Endothelial cell of umbilical vein (primary cell): Measurements from ENCODE around the gene RAB40B. TPM values are rescaled to one million over a fixed set of nuclear protein-coding genes. Genes with fewer than 3 reads are reported as not detected.

Experiments
- BruUV-seq: library from RNA; stranded (reverse); fragments of 400-500 nt; replicated peaks from 2 replicates; lab custom pipeline; 2021; lab: Mats Ljungman, UMichigan
- CTCF ChIA-PET: fragments of 300-600, 350-600 bp; sonication (Branson Sonifier 250); formaldehyde crosslinking; loops from one replicate; lab custom pipeline; 2021; ENCODE audit warnings: antibody characterized with exemption, inconsistent platforms; lab: Charles Lee
- POLR2A ChIA-PET: fragments of 300-600, 350-600 bp; sonication (Branson Sonifier 250); formaldehyde crosslinking; loops from one replicate; lab custom pipeline; 2021; ENCODE audit warnings: antibody characterized with exemption, inconsistent platforms; lab: Charles Lee
- DNase-seq: peaks from one replicate; pipeline ENCODE4 v3.0.0-alpha.2; 2011; ENCODE audit warnings: low read depth, low spot score
- FAIRE-seq: peaks from 2 replicates; lab custom pipeline; 2011; peaks lifted over from hg19 to GRCh38; lab: Jason Lieb, UNC
- H2AFZ ChIP-seq: 2 replicates; pipeline ENCODE4 v1.6.0; 2012; ENCODE audit warnings: low read depth, low read length, control low read depth, inconsistent platforms
- H3K27ac ChIP-seq: 2 replicates; pipeline ENCODE4 v1.5.1; 2011; ENCODE audit warnings: low read depth, mild to moderate bottlenecking, control low read depth, low read length, moderate library complexity; ENCODE audit not compliant: insufficient read depth
- H3K27me3 ChIP-seq, 2 experiments: 2 replicates each; pipeline versions ENCODE4 v1.6.0 to v1.6.1; 2011; ENCODE audit warnings: low read length in 2 of 2, mixed read lengths in 1 of 2; ENCODE audit not compliant: control insufficient read depth in 2 of 2, insufficient read depth in 2 of 2
- H3K36me3 ChIP-seq, 2 experiments: 2 replicates in 1 of 2; 3 replicates in 1 of 2; pipeline ENCODE4 v1.5.1; 2011; ENCODE audit warnings: low read length in 2 of 2, mild to moderate bottlenecking in 1 of 2, moderate library complexity in 1 of 2; ENCODE audit not compliant: control insufficient read depth in 2 of 2, insufficient read depth in 2 of 2; ENCODE audit errors: extremely low read depth in 1 of 2
- H3K4me1 ChIP-seq: 3 replicates; pipeline ENCODE4 v1.5.1; 2011; ENCODE audit warnings: mild to moderate bottlenecking, low read length; ENCODE audit not compliant: control insufficient read depth, insufficient read depth; ENCODE audit errors: extremely low read depth
- H3K4me2 ChIP-seq: 2 replicates; pipeline ENCODE4 v1.6.1; 2011; ENCODE audit warnings: low read length, control low read depth, mixed read lengths; ENCODE audit not compliant: insufficient read depth
- H3K4me3 ChIP-seq, 3 experiments: fragments of 200-600 bp in 1 of 3; sonication (generic), shearing (Covaris generic) in 1 of 3; replicated peaks in 1 of 3; 2 replicates each; pipeline ENCODE4 v1.5.1; 2011 to 2016; ENCODE audit warnings: control low read depth in 3 of 3, low read length in 3 of 3, mild to moderate bottlenecking in 2 of 3, inconsistent platforms in 1 of 3, low read depth in 1 of 3, moderate library complexity in 1 of 3; ENCODE audit not compliant: insufficient read depth in 1 of 3
- H3K79me2 ChIP-seq: 2 replicates; pipeline ENCODE4 v1.6.0; 2012; ENCODE audit warnings: low read length, inconsistent platforms; ENCODE audit not compliant: control insufficient read depth, insufficient read depth
- H3K9ac ChIP-seq: replicated peaks from 2 replicates; pipeline ENCODE3; 2011; ENCODE audit warnings: low read length, control low read depth; ENCODE audit not compliant: insufficient read depth; ENCODE audit errors: extremely low read depth
- H3K9me1 ChIP-seq: replicated peaks from 3 replicates; pipeline ENCODE4 v1.6.0; 2011; ENCODE audit warnings: mild to moderate bottlenecking, low read length; ENCODE audit not compliant: control insufficient read depth, insufficient read depth; ENCODE audit errors: extremely low read depth
- H3K9me3 ChIP-seq: replicated peaks from 2 replicates; pipeline ENCODE4 v1.5.1; 2012; ENCODE audit warnings: low read length, inconsistent platforms; ENCODE audit not compliant: control insufficient read depth, insufficient read depth
- H4K20me1 ChIP-seq: replicated peaks from 2 replicates; pipeline ENCODE3; 2011; ENCODE audit warnings: mild to moderate bottlenecking, low read length; ENCODE audit not compliant: control insufficient read depth, insufficient read depth; ENCODE audit errors: extremely low read depth
- EZH2 ChIP-seq: IDR thresholded peaks from 2 replicates; pipeline ENCODE4 v1.6.1; 2012; ENCODE audit warnings: borderline replicate concordance, low read depth, mild to moderate bottlenecking, moderate library complexity, low read length, inconsistent platforms; ENCODE audit not compliant: severe bottlenecking
- FOS ChIP-seq: IDR thresholded peaks from 2 replicates; pipeline ENCODE4 v1.6.1; 2011; ENCODE audit warnings: mild to moderate bottlenecking, low read length, moderate library complexity, borderline replicate concordance; ENCODE audit not compliant: insufficient read depth
- GATA2 ChIP-seq: IDR thresholded peaks from 2 replicates; pipeline ENCODE4 v1.7.0; 2011; ENCODE audit warnings: low read depth, mild to moderate bottlenecking, moderate library complexity, mixed read lengths, low read length; ENCODE audit not compliant: insufficient read length, insufficient read depth
- JUN ChIP-seq: IDR thresholded peaks from 2 replicates; pipeline ENCODE4 v1.6.1; 2011; ENCODE audit warnings: borderline replicate concordance, low read depth; ENCODE audit not compliant: insufficient read length, insufficient read depth
- MYC ChIP-seq: IDR thresholded peaks from one replicate; pipeline ENCODE4 v1.6.1; 2011; ENCODE audit warnings: mild to moderate bottlenecking, low read depth, low read length
- POLR2A ChIP-seq: IDR thresholded peaks from 2 replicates; pipeline ENCODE4 v1.6.1; 2012; ENCODE audit warnings: low read depth, mild to moderate bottlenecking, control low read depth, low read length
- POLR2AphosphoS5 ChIP-seq: IDR thresholded peaks from 2 replicates; pipeline ENCODE4 v1.6.1; 2012; ENCODE audit warnings: low read depth, mild to moderate bottlenecking, control low read depth, low read length, moderate library complexity; ENCODE audit not compliant: insufficient read depth
- dilution Hi-C: fragments of 300-500 bp; cut with MboI; formaldehyde crosslinking; loops from one replicate; pipeline ENCODE4 v1.15.0; 2019; ENCODE audit warnings: low sequenced_read_pairs; ENCODE audit not compliant: extremely low pct_ligation_motif_present
- intact Hi-C: fragments of 100-400 bp; cut with micrococcal nuclease; formaldehyde crosslinking; loops from one replicate; pipeline ENCODE4 v1.10.0; 2022
- polyA plus RNA-seq, 4 experiments: library from polyadenylated mRNA; depleted of rRNA in 3 of 4; stranded (reverse) in 3 of 4; unstranded in 1 of 4; fragments of >200 nt; gene quantifications; 2 replicates each; pipeline versions ENCODE4 v1.2.1 to v1.2.3, GENCODE V29; 2011 to 2012; ENCODE audit warnings: missing spikeins in 1 of 4
- total RNA-seq: library from RNA; stranded (reverse); gene quantifications from 2 replicates; pipeline ENCODE4 v1.2.3, GENCODE V29; 2021
- TF ChIP-seq, protein P1 (sequence below), 2 donors: IDR thresholded peaks; 1 replicate in 1 of 2; 2 replicates in 1 of 2; pipeline ENCODE4 v1.5.1; 2011; ENCODE audit warnings: low read length in 2 of 2, mild to moderate bottlenecking in 2 of 2, moderate library complexity in 2 of 2, control low read depth in 1 of 2, inconsistent platforms in 1 of 2, low read depth in 1 of 2; ENCODE audit not compliant: insufficient read depth in 1 of 2; ENCODE audit errors: extremely low read depth in 1 of 2
- TF ChIP-seq, protein P2 (sequence below): IDR thresholded peaks from 2 replicates; pipeline ENCODE4 v1.6.1; 2011; ENCODE audit not compliant: insufficient read depth, insufficient read length

Gene RAB40B
- total and polyA plus RNA-seq, 2 donors (not counting 3 experiments of a cell fraction or from before 2014, with no cell fraction given), result 5.5 to 9.3 TPM

DNA sequence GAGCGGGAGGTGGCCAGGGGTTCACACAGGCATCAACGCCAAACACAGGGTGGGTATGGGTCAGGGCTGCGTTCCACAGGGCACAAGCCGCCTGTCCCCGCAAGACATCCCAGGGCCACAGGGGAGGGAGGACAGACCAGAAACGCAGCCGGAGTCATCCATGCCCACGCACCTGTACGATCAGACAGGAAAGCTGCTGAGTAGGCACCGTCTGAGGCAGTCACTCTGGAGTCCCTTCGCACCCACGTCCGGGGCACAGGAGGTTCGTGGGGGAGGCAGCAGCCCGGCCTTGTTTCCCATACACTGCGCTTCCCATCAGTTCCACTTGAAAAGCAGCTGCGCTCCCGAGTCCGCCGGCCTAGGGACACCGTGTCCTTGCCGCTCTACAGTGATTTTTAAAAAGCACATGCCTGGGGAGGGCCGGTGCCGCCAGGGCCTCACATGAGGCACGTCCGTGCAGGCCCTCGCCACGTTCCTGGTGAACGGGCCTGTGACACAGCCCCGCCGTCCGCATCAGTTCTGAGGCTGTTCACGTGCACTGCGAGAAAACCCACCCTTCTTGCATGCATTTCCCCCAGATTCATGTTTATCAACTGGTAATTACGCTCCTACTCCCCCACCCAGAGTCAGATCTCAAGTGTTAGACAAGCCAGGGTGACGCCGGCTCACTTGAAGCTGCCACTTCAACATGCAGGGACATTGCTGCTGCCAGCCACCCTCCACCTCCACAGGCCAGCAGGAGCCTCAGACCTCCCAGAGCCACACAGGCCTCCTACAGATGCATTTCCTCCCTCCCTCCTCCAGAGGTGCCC, 85.0 kb downstream of the RAB40B start:
- Histone ChIP-seq H2AFZ (no peak overlapping the region), H3K9me3 (no peaks in the 10 kb centered on the region), H3K4me1 (no peaks in the 10 kb centered on the region), H3K9ac (no peak overlapping the region), H3K27me3 (no peaks in the 10 kb centered on the region), H3K4me3 (no peak overlapping the region), H3K79me2 (no peaks in the 10 kb centered on the region), H3K36me3 (peaks cover 9 to 31% of the 10 kb centered on the region in 2 experiments), H3K27ac (no peak overlapping the region), H4K20me1 (no peaks in the 10 kb centered on the region), H3K9me1 (no peaks in the 10 kb centered on the region), H3K4me2 (no peak overlapping the region)
- DNase-seq, result no peak
- intact Hi-C loops, result no loop called here
- no TSS peak for BruUV-seq
- no peak for FAIRE-seq
- TF ChIP-seq GATA2 (no peak), POLR2AphosphoS5 (peak; percentile 15)
- dilution Hi-C loops, result no loop called here
- ChIA-PET CTCF (no interaction called here), POLR2A (no interaction called here)

DNA sequence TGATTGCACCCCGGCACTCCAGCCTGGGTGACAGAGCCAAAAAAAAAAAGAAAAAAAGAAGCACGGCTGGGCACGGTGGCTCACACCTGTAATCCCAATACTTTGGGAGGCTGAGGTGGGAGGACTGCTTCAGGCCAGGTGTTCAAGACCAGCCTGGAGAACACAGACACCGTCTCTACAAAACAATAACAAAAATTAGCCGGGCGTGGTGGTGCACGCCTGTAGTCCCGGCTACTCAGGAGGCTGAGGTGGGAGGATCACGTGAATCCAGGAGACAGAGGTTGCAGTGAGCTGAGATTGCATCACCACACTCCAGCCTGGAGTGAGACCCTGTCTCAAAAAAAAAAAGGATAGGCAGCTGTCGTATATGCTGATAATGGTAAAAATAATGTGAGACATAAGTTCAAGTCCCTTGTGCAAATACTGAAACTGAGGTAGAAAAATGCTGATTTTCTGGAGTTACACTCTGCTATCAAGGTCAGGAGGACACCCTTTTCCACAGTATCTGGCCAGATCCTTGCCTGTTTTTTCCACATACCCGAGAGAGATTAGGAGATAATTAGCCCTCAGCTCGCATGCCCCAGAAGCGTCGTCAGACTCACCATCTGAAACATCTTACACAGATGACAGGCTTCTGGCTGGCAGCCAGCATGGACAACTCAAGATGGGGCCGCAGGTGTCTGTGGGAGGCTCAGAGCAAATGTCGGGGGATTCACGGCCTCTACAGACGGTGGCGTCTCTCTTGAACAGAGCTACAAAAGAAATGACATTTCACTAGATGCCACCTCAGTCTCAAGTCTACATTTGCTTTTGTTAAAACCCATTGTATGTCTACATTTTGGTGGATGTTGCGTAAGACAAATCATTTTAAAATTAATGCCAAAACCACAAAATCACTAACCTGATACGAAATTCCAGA, 87.1 kb downstream of the RAB40B start:
- Histone ChIP-seq H4K20me1 (no peaks in the 10 kb centered on the region), H3K27me3 (no peaks in the 10 kb centered on the region), H3K9me1 (no peaks in the 10 kb centered on the region), H3K4me2 (no peak overlapping the region), H3K4me1 (no peaks in the 10 kb centered on the region), H3K9me3 (no peaks in the 10 kb centered on the region), H2AFZ (no peak overlapping the region), H3K36me3 (peaks cover 8 to 24% of the 10 kb centered on the region in 2 experiments), H3K79me2 (no peaks in the 10 kb centered on the region), H3K27ac (no peak overlapping the region), H3K4me3 (no peak overlapping the region), H3K9ac (no peak overlapping the region)
- ChIA-PET CTCF (interaction anchor here (1.1 kb wide), 1 partner anchor 11 kb away, joined by 3 read pairs; no protein-coding TSS in a partner anchor), POLR2A (no interaction called here)
- no TSS peak for BruUV-seq
- intact Hi-C loops, result no loop called here
- dilution Hi-C loops, result no loop called here
- TF ChIP-seq, protein P1, sequence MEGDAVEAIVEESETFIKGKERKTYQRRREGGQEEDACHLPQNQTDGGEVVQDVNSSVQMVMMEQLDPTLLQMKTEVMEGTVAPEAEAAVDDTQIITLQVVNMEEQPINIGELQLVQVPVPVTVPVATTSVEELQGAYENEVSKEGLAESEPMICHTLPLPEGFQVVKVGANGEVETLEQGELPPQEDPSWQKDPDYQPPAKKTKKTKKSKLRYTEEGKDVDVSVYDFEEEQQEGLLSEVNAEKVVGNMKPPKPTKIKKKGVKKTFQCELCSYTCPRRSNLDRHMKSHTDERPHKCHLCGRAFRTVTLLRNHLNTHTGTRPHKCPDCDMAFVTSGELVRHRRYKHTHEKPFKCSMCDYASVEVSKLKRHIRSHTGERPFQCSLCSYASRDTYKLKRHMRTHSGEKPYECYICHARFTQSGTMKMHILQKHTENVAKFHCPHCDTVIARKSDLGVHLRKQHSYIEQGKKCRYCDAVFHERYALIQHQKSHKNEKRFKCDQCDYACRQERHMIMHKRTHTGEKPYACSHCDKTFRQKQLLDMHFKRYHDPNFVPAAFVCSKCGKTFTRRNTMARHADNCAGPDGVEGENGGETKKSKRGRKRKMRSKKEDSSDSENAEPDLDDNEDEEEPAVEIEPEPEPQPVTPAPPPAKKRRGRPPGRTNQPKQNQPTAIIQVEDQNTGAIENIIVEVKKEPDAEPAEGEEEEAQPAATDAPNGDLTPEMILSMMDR (IDR thresholded peaks at IDR 0.05; ENCODE audit: extremely low read depth in 1 of 2, insufficient read depth in 1 of 2, low read depth in 1 of 2, low read length in 2 of 2), result no peak
- no peak for TF ChIP-seq EZH2
- TF ChIP-seq, protein P2, sequence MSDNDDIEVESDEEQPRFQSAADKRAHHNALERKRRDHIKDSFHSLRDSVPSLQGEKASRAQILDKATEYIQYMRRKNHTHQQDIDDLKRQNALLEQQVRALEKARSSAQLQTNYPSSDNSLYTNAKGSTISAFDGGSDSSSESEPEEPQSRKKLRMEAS, result no peak
- no peak for TF ChIP-seq POLR2A
- no peak for TF ChIP-seq POLR2AphosphoS5
- TF ChIP-seq FOS, result no peak
- TF ChIP-seq MYC, result no peak
- TF ChIP-seq JUN, result no peak
- no peak for TF ChIP-seq GATA2
- FAIRE-seq (no peak), DNase-seq (no peak)
